Testis (tissue), 5 donors: Measurements from ENCODE around the gene STAT3. TPM values are rescaled to one million over a fixed set of nuclear protein-coding genes. Genes with fewer than 3 reads are reported as not detected.
A peak's percentile ranks its signal among the peaks of the same experiment; 100 is the strongest.

Source experiments
- DNase-seq: peaks from one replicate; pipeline ENCODE4 v3.0.0-alpha.2; 2019
- H3K27ac ChIP-seq, 2 donors: fragments of 200-600 bp; sonication (generic); one replicate each; pipeline ENCODE4 v1.5.1; 2019
- H3K27me3 ChIP-seq: fragments of 200-600 bp; sonication (generic); one replicate; pipeline ENCODE4 v1.5.1; 2019
- H3K36me3 ChIP-seq: fragments of 200-600 bp; sonication (generic); one replicate; pipeline ENCODE4 v1.5.1; 2017; ENCODE audit warnings: low read depth; ENCODE audit errors: missing control alignments
- H3K4me1 ChIP-seq: fragments of 200-600 bp; sonication (generic); one replicate; pipeline ENCODE4 v1.5.1; 2019
- H3K4me3 ChIP-seq, 2 donors: fragments of 200-600 bp; sonication (generic); one replicate each; pipeline ENCODE4 v1.5.1; 2017 to 2019
- H3K9me3 ChIP-seq: fragments of 200-600 bp; sonication (generic); one replicate; pipeline ENCODE4 v1.5.1; 2017
- POLR2A ChIP-seq: fragments of 450-650 bp; IDR thresholded peaks from one replicate; pipeline ENCODE4 v1.6.1; 2017; ENCODE audit warnings: antibody characterized with exemption, mild to moderate bottlenecking, moderate library complexity
- WGBS, 2 donors: methylation state at CpG; one replicate each; pipeline ENCODE4 v1.1.5; 2018; 5-methylcytosine and 5-hydroxymethylcytosine counted together
- intact Hi-C: fragments of 100-400 bp; cut with DNase I; formaldehyde crosslinking; loops from one replicate; pipeline ENCODE4 v1.15.1; 2023; ENCODE audit warnings: low total_unique reads
- long read RNA-seq, 2 donors: transcript quantifications; one replicate each; lab custom pipeline, GENCODE V29; 2026
- polyA plus RNA-seq: library from polyadenylated mRNA; stranded (reverse); fragments of 350-450 nt; fragmentation: Illumina TruSeq; extraction: RNeasy Lipid Tissue Mini Kit (QIAGEN cat#74804); gene quantifications from one replicate; pipeline ENCODE4 v1.2.3, GENCODE V29; 2014; ENCODE audit warnings: low read depth, low replicate concordance; ENCODE audit not compliant: insufficient read depth
- total RNA-seq, 2 donors: library from RNA; depleted of rRNA; stranded (reverse); fragments of >200 nt; gene quantifications; one replicate each; pipeline ENCODE4 v1.2.3, GENCODE V29; 2016
- TF ChIP-seq, protein P1 (sequence below), 3 experiments: fragments of 450-650 bp in 2 of 3; fragments of 200-600 bp in 1 of 3; sonication (generic) in 1 of 3; IDR thresholded peaks; one replicate each; pipeline ENCODE4 v1.5.1; 2016 to 2019; ENCODE audit warnings: antibody characterized with exemption in 3 of 3, mild to moderate bottlenecking in 2 of 3, moderate library complexity in 1 of 3

Gene STAT3
- total RNA-seq (100 to 1,000 TPM; 107 to 117 TPM), polyA plus RNA-seq (69.5 TPM)
- long read RNA-seq, donor 1, full-length matches to known transcripts, result 20 of 20 reads
- long read RNA-seq, donor 1, partial matches to known transcripts, result 0 of 20 reads
- long read RNA-seq, donor 1, other reads (novel, unspliced or antisense), result 0 of 20 reads
- long read RNA-seq, donor 2, full-length matches to known transcripts, result 22 of 22 reads
- long read RNA-seq, donor 2, partial matches to known transcripts, result 0 of 22 reads
- long read RNA-seq, donor 2, other reads (novel, unspliced or antisense), result 0 of 22 reads

DNA sequence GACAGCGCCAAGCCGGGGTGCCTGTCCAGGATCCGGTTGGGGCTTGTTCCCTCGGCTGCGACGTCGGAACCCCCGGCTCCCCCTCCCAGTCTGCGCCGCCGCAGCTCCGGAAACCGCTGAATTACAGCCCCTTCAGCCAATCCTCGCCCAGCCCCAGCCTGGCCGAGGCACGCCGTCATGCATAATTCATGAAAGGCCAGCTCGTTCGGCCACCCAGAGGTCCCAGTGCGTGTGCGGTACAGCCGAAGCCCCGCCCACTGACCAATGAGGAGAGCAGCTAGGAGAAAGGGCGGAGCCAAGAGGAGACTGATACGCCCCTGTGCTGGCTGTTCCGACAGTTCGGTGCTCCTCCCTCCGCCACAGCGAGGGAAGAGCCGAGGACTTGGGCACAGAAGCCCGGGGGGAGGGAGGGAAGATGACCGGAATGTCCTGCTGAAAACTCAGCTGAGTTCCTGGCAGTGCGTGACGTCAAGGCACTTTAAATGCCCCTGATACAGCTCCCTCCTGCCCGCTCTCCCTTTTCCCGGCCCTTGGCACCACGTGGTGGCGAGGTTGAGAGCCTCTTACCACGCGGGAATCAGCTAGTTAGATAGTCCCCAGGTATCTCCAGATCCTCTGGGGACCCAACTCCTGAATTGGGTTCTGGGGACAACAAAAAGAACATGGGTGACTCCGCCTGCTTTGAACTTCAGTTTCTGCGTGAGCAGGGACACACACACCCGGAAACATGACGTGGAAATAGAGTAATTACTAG lies at the start of gene STAT3:
Gene STAT3, minus strand, starts transcription at position 62 of the 754 bp plus-strand sequence. CDS start 39,926 bp downstream, outside the sequence.
- WGBS, 2 donors, result 0% methylated on average over 24 to 44 of the region's 44 CpGs
- peak; percentile 100 for DNase-seq
- Histone ChIP-seq H3K4me1 (peaks cover 33% of the 10 kb centered on the region), H3K36me3 (no peaks in the 10 kb centered on the region), H3K27me3 (no peaks in the 10 kb centered on the region), H3K4me3 (peak within 1 kb of the TSS; percentile 93 to 99), H3K9me3 (no peaks in the 10 kb centered on the region), H3K27ac (peak within 1 kb of the TSS; percentile 97 to 98)
- intact Hi-C loops, result no loop called here
- TF ChIP-seq POLR2A, result peak; percentile 96
- TF ChIP-seq, protein P1, sequence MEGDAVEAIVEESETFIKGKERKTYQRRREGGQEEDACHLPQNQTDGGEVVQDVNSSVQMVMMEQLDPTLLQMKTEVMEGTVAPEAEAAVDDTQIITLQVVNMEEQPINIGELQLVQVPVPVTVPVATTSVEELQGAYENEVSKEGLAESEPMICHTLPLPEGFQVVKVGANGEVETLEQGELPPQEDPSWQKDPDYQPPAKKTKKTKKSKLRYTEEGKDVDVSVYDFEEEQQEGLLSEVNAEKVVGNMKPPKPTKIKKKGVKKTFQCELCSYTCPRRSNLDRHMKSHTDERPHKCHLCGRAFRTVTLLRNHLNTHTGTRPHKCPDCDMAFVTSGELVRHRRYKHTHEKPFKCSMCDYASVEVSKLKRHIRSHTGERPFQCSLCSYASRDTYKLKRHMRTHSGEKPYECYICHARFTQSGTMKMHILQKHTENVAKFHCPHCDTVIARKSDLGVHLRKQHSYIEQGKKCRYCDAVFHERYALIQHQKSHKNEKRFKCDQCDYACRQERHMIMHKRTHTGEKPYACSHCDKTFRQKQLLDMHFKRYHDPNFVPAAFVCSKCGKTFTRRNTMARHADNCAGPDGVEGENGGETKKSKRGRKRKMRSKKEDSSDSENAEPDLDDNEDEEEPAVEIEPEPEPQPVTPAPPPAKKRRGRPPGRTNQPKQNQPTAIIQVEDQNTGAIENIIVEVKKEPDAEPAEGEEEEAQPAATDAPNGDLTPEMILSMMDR (IDR thresholded peaks at IDR 0.05), result no peak

DNA sequence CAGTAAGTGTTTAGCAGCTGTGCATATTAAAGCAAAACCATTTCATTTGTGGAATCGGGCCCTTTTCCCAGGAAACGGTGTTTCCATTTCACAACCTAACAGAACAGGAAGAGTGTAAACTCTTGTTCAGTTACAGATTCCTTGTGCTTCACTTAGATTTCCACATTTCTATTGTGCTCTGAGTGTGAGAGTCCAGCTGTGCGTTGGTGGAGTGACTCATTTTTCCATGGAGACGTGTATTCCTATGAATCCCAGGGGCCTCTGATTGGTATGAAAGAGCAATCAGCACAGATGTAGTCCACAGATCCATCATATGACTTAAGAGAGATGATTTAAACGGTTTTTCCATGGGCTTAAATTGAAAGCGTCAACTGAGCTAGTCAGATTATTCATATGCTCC lies 48.1 kb upstream of the STAT3 start:
- Histone ChIP-seq H3K27me3 (no peaks in the 10 kb centered on the region), H3K4me3 (no peak overlapping the region), H3K9me3 (no peaks in the 10 kb centered on the region), H3K27ac (peak overlapping the region in 1 of 2 donors; percentile 78), H3K36me3 (no peaks in the 10 kb centered on the region), H3K4me1 (no peaks in the 10 kb centered on the region)
- 54 to 72% methylated on average over 6 of the region's 6 CpGs for WGBS, 2 donors
- DNase-seq, result no peak
- TF ChIP-seq POLR2A, result no peak
- TF ChIP-seq, protein P1 (IDR thresholded peaks at IDR 0.05), result no peak
- intact Hi-C loops, result no loop called here

DNA sequence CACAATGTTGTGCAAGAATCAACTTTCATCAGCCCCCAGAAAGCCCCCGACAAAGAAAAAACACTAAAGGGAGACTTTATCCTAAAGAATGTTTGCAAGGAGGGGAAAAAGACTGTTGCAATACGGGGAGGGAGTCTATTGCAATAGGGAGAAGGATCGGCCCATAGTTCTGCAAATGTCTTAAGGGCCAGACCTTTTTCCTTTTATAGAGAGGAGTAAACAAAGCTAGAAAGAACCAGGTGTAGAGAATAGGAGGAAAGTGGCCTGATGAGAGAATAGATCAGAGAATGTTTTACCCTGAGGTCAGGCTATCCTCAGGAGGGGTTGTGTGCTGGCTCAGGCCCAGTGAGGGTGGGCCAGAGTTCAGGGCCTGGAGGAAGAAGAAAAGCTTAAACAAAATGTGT lies 43.5 kb upstream of the STAT3 start:
- 32 to 49% methylated on average over 3 of the region's 3 CpGs for WGBS, 2 donors
- Histone ChIP-seq H3K27me3 (no peaks in the 10 kb centered on the region), H3K9me3 (no peaks in the 10 kb centered on the region), H3K36me3 (no peaks in the 10 kb centered on the region), H3K4me3 (no peak overlapping the region), H3K4me1 (no peaks in the 10 kb centered on the region), H3K27ac (no peak overlapping the region)
- DNase-seq, result no peak
- TF ChIP-seq, protein P1 (IDR thresholded peaks at IDR 0.05), result no peak
- intact Hi-C loops, result no loop called here

DNA sequence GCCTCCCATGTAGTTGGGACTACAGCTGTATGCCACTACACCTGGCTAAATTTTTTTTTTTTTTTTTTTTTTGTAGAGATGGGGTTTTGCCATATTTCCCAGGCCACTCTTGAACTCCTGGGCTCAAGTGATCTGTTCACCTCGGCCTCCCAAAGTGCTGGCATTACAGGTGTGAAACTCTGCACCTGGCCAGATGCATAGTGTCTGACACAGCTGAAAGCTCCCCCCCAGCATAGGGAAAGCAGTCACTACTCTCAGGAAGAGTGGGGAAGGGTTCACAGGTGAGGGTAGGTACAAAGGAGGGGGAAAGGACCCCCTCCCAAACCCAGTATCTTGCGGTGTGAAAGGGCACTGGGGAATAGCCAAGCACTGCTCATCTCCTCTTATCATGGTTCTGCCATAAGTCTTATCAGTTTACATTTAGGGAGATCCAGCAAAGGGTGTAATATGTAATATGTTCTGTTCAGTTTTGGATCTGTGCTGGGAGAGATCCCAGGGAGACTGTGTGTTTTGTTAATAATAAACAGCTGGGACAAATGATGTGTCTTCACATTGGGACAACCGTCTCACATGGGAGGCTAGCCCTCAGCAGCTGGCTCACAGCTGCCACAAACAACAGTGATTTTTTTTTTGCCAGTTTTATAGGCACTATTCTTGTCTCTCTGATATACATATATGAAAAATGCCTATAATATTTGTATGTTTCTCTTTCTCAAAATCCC lies 41.6 kb upstream of the STAT3 start:
- WGBS, 2 donors, result 80% methylated on average over 3 of the region's 3 CpGs
- no peak for DNase-seq
- intact Hi-C loops, result loop anchor here (10.0 kb wide), 1 partner anchor 95 kb away; no protein-coding TSS in a partner anchor
- H3K9me3 ChIP-seq, result no peaks in the 10 kb centered on the region
- H3K36me3 ChIP-seq, result no peaks in the 10 kb centered on the region
- TF ChIP-seq POLR2A, result no peak
- TF ChIP-seq, protein P1 (IDR thresholded peaks at IDR 0.05), result no peak
- H3K4me3 ChIP-seq, result no peak overlapping the region
- no peaks in the 10 kb centered on the region for H3K4me1 ChIP-seq
- no peak overlapping the region for H3K27ac ChIP-seq
- H3K27me3 ChIP-seq, result no peaks in the 10 kb centered on the region
